HepG2 (cell line): ENCODE data around the gene JAGN1. TPM values are rescaled to one million over a fixed set of nuclear protein-coding genes. Genes with fewer than 3 reads are reported as not detected.

Experiments
- ATAC-seq: fragments of 200-7000 bp; cut with Tn5 transposase; 3 replicates; pipeline ENCODE4 v1.9.1; 2020; ENCODE audit warnings: mild to moderate bottlenecking, moderate library complexity
- BruUV-seq: library from RNA; stranded (reverse); fragments of 400-500 nt; replicated peaks from 2 replicates; lab custom pipeline; 2021; lab: Mats Ljungman, UMichigan
- CTCF ChIA-PET: fragments of 300-600 bp; formaldehyde crosslinking; extraction: SDS; loops from one replicate; lab custom pipeline; 2021; ENCODE audit warnings: low total read pairs, inconsistent platforms, low intra/inter-chr PET ratio; lab: Yijun Ruan, JAX
- POLR2A ChIA-PET: fragments of 350-600 bp; sonication (Branson Sonifier 250); formaldehyde crosslinking; loops from one replicate; lab custom pipeline; 2020; ENCODE audit warnings: antibody characterized with exemption, inconsistent platforms; lab: Yijun Ruan, JAX
- DNase-seq: peaks from one replicate; pipeline ENCODE4 v3.0.0-alpha.2; 2015; ENCODE audit warnings: low spot score
- FAIRE-seq: peaks from 3 replicates; lab custom pipeline; 2011; peaks lifted over from hg19 to GRCh38; lab: Jason Lieb, UNC
- H2AFZ ChIP-seq: one replicate; pipeline ENCODE4 v1.6.1; 2011; ENCODE audit warnings: low read length, inconsistent platforms
- H3K27ac ChIP-seq: fragments of 300-600 bp; 3 replicates; pipeline ENCODE4 v1.8.0; 2011; ENCODE audit warnings: mixed run types, mild to moderate bottlenecking, mixed read lengths, low read length, inconsistent platforms; ENCODE audit not compliant: insufficient read depth; ENCODE audit errors: extremely low read length
- H3K27me3 ChIP-seq, 2 experiments: fragments of 200-600 bp in 1 of 2; 2 replicates in 1 of 2; 3 replicates in 1 of 2; pipeline versions ENCODE4 v1.6.0 to v1.8.0; 2011; ENCODE audit warnings: low read length in 2 of 2, mild to moderate bottlenecking in 2 of 2, moderate library complexity in 2 of 2, inconsistent platforms in 1 of 2; ENCODE audit not compliant: insufficient read depth in 2 of 2, control insufficient read depth in 1 of 2
- H3K36me3 ChIP-seq, 2 experiments: fragments of 200-600 bp in 1 of 2; replicated peaks in 1 of 2; 2 replicates in 1 of 2; 3 replicates in 1 of 2; pipeline versions ENCODE4 v1.5.1 to v1.8.0; 2011; ENCODE audit warnings: low read length in 2 of 2, inconsistent platforms in 1 of 2; ENCODE audit not compliant: insufficient read depth in 2 of 2, control insufficient read depth in 1 of 2
- H3K4me1 ChIP-seq: 2 replicates; pipeline ENCODE4 v1.5.1; 2012; ENCODE audit warnings: low read length, inconsistent platforms; ENCODE audit not compliant: insufficient read depth
- H3K4me2 ChIP-seq: 2 replicates; pipeline ENCODE4 v1.6.0; 2011; ENCODE audit warnings: low read depth, low read length, inconsistent platforms
- H3K4me3 ChIP-seq, 3 experiments: fragments of 200-600 bp in 1 of 3; sonication (generic), shearing (Covaris generic) in 1 of 3; replicated peaks in 1 of 3; 2 replicates each; pipeline ENCODE4 v1.5.1; 2011 to 2016; ENCODE audit warnings: low read length in 3 of 3, inconsistent platforms in 2 of 3, low read depth in 2 of 3, mild to moderate bottlenecking in 2 of 3, control low read depth in 1 of 3, mixed read lengths in 1 of 3; ENCODE audit not compliant: insufficient read depth in 1 of 3
- H3K79me2 ChIP-seq: one replicate; pipeline ENCODE4 v1.6.1; 2011; ENCODE audit warnings: low read length, inconsistent platforms; ENCODE audit not compliant: insufficient read depth
- H3K9ac ChIP-seq: 2 replicates; pipeline ENCODE4 v1.6.0; 2011; ENCODE audit warnings: mild to moderate bottlenecking, low read depth, low read length, inconsistent platforms; ENCODE audit not compliant: insufficient read depth
- H3K9me3 ChIP-seq: 2 replicates; pipeline ENCODE4 v1.5.1; 2012; ENCODE audit warnings: mild to moderate bottlenecking, low read length
- H4K20me1 ChIP-seq: 2 replicates; pipeline ENCODE4 v1.6.0; 2011; ENCODE audit warnings: inconsistent platforms, mild to moderate bottlenecking, low read length, moderate library complexity; ENCODE audit not compliant: insufficient read depth
- AGO2 ChIP-seq: fragments of 200-400 bp; formaldehyde crosslinking; optimal IDR thresholded peaks from 2 replicates; pipeline ENCODE3; 2017; ENCODE audit warnings: mild to moderate bottlenecking, low read depth, low read length, moderate library complexity
- PAF1 ChIP-seq: IDR thresholded peaks from 2 replicates; pipeline ENCODE4 v1.6.1; 2016; ENCODE audit warnings: missing genetic modification reagents, missing compliant biosample characterization
- POLR2AphosphoS5 ChIP-seq: IDR thresholded peaks from 2 replicates; pipeline ENCODE4 v1.6.1; 2012; ENCODE audit warnings: low read depth, low read length
- PPARG ChIP-seq: conservative IDR thresholded peaks from 2 replicates; pipeline ENCODE4 v1.6.1; 2016; ENCODE audit warnings: missing biosample characterization, missing genetic modification reagents
- RBFOX2 ChIP-seq: fragments of 200-400 bp; formaldehyde crosslinking; IDR thresholded peaks from 2 replicates; pipeline ENCODE4 v1.6.1; 2017; ENCODE audit warnings: low read depth, mild to moderate bottlenecking, low read length
- RXRB ChIP-seq: IDR thresholded peaks from 2 replicates; pipeline ENCODE4 v1.6.1; 2016; ENCODE audit warnings: borderline replicate concordance, missing genetic modification reagents, missing compliant biosample characterization
- ZMYM4 ChIP-seq: sonication (generic); formaldehyde crosslinking; IDR thresholded peaks from 2 replicates; pipeline ENCODE4 v1.8.1; 2023; ENCODE audit warnings: mild to moderate bottlenecking, missing genetic modification reagents
- WGBS: methylation state at CpG from one replicate; pipeline ENCODE4 v1.1.6; 2017; ENCODE audit warnings: low lambda C conversion rate; 5-methylcytosine and 5-hydroxymethylcytosine counted together
- in situ Hi-C: cut with HindIII; loops from 2 replicates; pipeline ENCODE4 v1.10.0; 2017; ENCODE audit warnings: low pct_unique_long_range_greater_than_20kb; ENCODE audit not compliant: extremely low pct_ligation_motif_present
- intact Hi-C: fragments of 100-400 bp; cut with micrococcal nuclease; formaldehyde crosslinking; loops from one replicate; pipeline ENCODE4 v1.10.0; 2022; ENCODE audit not compliant: unreplicated experiment
- polyA plus RNA-seq, 8 experiments: library from polyadenylated mRNA; depleted of rRNA in 3 of 8; stranded (reverse) in 7 of 8; unstranded in 1 of 8; fragments of >200 nt; fragmentation: Illumina TruSeq in 4 of 8; extraction: Trizol in 4 of 8; gene quantifications; 2 replicates each; pipeline versions ENCODE4 v1.2.1 to v1.2.3, GENCODE V29; 2011 to 2016; ENCODE audit warnings: low read depth in 4 of 8, missing spikeins in 1 of 8, mixed read lengths in 1 of 8; ENCODE audit not compliant: insufficient read depth in 1 of 8
- total RNA-seq, 5 experiments: library from RNA; depleted of rRNA; stranded (reverse); fragments of >200 nt; fragmentation: Illumina TruSeq; extraction: Trizol; gene quantifications; 2 replicates each; pipeline ENCODE4 v1.2.3, GENCODE V29; 2016; ENCODE audit warnings: low read depth in 1 of 5
- TF ChIP-seq, protein P1 (sequence below): IDR thresholded peaks from 2 replicates; pipeline ENCODE4 v1.6.1; 2016
- TF ChIP-seq, protein P2 (sequence below): sonication (generic); formaldehyde crosslinking; IDR thresholded peaks from 2 replicates; pipeline ENCODE4 v1.8.0; 2022; ENCODE audit warnings: missing genetic modification reagents, mild to moderate bottlenecking, borderline replicate concordance

The JAGN1 gene
- total and polyA plus RNA-seq, 2 of the 13 experiments (the other 11 are each of a cell fraction or from before 2014, with no cell fraction given), result 49.9 to 50.9 TPM

DNA sequence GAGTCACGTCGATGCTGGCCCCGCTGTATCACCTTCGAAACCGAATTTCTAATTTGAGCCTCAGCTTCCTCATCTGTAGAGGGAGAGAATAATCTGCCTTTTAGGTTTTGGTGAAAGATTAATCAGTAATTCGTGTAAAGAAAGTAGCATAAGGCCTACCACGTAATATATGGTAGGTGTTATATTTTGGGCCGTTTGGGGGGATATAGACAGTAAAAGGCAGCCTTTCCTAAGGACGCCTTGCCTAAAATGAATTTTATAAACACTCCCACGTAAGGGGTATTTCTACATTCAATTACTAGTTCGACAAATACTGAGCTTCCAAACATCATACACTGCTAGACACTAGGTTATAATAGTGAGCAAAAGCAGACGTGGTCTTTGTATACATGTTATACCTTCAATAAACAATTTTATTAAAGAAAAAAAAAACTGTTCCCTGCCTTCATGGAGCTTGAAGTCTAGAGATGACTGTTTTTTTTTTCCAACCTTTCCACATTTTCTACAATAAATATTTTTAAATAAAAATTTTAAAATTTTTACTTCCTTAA, 737 bp downstream of the JAGN1 start (continued):
- TF ChIP-seq, protein P1, sequence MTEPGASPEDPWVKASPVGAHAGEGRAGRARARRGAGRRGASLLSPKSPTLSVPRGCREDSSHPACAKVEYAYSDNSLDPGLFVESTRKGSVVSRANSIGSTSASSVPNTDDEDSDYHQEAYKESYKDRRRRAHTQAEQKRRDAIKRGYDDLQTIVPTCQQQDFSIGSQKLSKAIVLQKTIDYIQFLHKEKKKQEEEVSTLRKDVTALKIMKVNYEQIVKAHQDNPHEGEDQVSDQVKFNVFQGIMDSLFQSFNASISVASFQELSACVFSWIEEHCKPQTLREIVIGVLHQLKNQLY (CRISPR knock-in tag), result no peak
- TF ChIP-seq, protein P2, sequence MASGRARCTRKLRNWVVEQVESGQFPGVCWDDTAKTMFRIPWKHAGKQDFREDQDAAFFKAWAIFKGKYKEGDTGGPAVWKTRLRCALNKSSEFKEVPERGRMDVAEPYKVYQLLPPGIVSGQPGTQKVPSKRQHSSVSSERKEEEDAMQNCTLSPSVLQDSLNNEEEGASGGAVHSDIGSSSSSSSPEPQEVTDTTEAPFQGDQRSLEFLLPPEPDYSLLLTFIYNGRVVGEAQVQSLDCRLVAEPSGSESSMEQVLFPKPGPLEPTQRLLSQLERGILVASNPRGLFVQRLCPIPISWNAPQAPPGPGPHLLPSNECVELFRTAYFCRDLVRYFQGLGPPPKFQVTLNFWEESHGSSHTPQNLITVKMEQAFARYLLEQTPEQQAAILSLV, result no peak
- TF ChIP-seq RXRB, result no peak

DNA sequence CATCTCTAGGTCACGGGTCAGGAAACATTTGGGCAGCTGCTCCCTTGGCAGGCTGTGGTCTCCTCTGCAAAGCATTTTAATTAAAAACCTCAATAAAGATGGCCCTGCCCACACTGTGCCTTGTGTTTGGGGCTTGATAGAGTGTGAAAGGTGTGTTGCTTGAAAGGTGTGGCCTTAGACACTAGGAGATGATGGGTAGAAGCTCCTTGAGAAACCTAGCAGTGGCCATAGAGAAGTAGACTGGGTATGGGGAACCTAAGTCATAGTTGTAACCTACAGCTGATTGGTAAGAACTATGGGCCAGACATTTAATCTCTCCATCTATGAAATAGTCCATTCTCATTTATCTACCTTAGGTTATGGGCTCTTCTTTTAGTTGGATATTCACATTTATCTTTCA, 3.3 kb downstream of the JAGN1 start:
- H3K79me2 ChIP-seq, result peaks cover 26% of the 10 kb centered on the region
- H3K4me2 ChIP-seq, result no peak overlapping the region
- in situ Hi-C loops (no loop called here), intact Hi-C loops (no loop called here)
- no peak overlapping the region for H3K4me3 ChIP-seq
- H2AFZ ChIP-seq, result no peak overlapping the region
- CTCF ChIA-PET, result no interaction called here
- H4K20me1 ChIP-seq, result no peaks in the 10 kb centered on the region
- ATAC-seq (no peak), FAIRE-seq (no peak), DNase-seq (no peak)
- peaks cover 3 to 9% of the 10 kb centered on the region in 2 experiments; a peak in 4 of 5 replicates for H3K36me3 ChIP-seq
- no peak overlapping the region for H3K9ac ChIP-seq
- no TSS peak for BruUV-seq
- H3K27ac ChIP-seq, result no peak overlapping the region
- TF ChIP-seq ZMYM4 (CRISPR knock-in tag) (no peak), AGO2 (peak; percentile 26), PPARG (no peak), POLR2AphosphoS5 (peak; percentile 36; the same call in 1 of the 2 replicates), RBFOX2 (peak; percentile 55; the same call in 1 of the 2 replicates), PAF1 (peak; percentile 81; the same call in 1 of the 2 replicates)
- 100% methylated on average over 1 of the region's 1 CpG for WGBS
- POLR2A ChIA-PET, result interaction anchor here (1.7 to 2.3 kb wide), 5 partner anchors 9 to 53 kb away, joined by 3 to 16 read pairs (median 8); partner anchors contain the start of genes CRELD1, IL17RC, IL17RE and RPUSD3
- H3K4me1 ChIP-seq, result peaks cover 69% of the 10 kb centered on the region
- H3K9me3 ChIP-seq, result no peaks in the 10 kb centered on the region
- H3K27me3 ChIP-seq, result no peaks in the 10 kb centered on the region; a peak in 1 of 5 replicates
